NCI-H446 (cell line): ENCODE results near the gene ZNF236.
A peak's percentile ranks its signal among the peaks of the same experiment; 100 is the strongest.
"Not testable (repeated sequence)": the region's sequence is repeated elsewhere in the genome, so short reads cannot be mapped to it uniquely, and the experiment has no call there.

Experiments used
- DNase-seq, 2 experiments: peaks; one replicate each; lab custom pipeline; 2025; lab: John Stamatoyannopoulos, UW

Gene ZNF236

GRCh38 chr18:76908277-76908676, 85.9 kb downstream of the ZNF236 start:
- DNase-seq = no peak

DNA sequence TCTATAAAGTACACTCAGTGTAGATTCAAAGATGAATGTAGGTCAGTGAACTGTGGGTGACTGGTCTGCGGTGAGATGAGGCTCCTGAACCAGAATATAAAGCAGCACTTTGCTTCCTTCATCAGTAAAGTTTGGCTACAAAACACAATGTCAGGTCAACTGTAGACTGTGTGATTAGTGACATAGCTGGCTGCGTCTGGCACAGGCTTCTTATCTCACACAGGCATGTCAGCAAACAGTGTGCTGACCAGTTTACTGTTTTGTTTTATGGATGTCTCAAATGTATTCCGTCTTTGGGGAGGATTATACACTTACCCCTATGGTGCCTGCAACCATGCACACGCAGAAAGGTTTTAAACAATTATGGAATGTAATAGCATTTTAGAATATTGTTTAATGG, 87.1 kb downstream of the ZNF236 start:
- no peak for DNase-seq

- DNase-seq = no peak
Measured at GRCh38 chr18:76911440-76911839, 89.1 kb downstream of the ZNF236 start.

GRCh38 chr18:76913583-76913982, 91.2 kb downstream of the ZNF236 start:
- DNase-seq = no peak

GRCh38 chr18:76914314-76914713, 92.0 kb downstream of the ZNF236 start:
- no peak for DNase-seq

DNA sequence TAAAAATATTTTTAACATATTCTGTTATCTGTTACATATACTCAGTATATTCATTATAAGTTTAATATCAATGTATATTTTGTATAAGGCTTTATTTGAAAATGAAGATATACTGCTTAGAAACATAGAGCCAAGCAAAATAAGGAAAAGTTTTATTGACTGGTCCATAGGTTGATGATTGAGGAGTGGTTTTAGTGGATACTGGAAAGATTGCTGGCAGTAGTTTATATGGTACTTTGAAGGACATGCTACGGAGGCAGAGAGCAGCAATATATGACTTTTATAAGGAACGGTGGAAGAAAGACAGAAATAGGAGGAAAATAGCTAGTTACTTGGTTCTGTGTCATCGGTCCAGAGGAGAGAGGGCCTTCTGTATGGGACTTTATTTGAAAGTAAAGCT, 92.4 kb downstream of the ZNF236 start:
- no peak for DNase-seq

- no peak for DNase-seq
Measured at GRCh38 chr18:76915456-76915855, 93.1 kb downstream of the ZNF236 start.

GRCh38 chr18:76920974-76921373, 98.6 kb downstream of the ZNF236 start:
- DNase-seq = no peak

- DNase-seq = peak; percentile 2 to 22
Measured at GRCh38 chr18:76922107-76922506, 99.8 kb downstream of the ZNF236 start.

GRCh38 chr18:76923485-76924085, 101.2 kb downstream of the ZNF236 start:
- peak in 1 of 2 experiments; percentile 3 for DNase-seq

DNA sequence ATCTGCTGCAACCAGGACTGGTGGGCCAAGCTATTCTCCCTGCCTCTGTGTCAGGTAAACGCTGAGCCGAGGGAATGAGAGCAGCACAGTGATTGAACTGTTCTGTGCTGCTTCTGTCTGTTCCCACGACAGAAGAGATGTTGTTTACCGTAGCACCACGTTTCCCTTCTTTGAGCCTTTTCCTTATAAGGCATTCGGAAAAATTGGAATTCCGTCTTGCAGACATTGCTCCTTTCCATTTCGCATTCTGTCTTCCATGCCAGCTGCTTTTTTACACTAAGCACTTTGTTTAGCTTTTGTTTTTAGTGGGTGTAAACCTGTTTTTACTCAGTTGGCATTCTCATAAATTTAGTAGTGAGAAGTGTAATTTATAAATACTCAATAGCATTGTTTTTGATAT, 103.1 kb downstream of the ZNF236 start:
- no peak for DNase-seq

DNA sequence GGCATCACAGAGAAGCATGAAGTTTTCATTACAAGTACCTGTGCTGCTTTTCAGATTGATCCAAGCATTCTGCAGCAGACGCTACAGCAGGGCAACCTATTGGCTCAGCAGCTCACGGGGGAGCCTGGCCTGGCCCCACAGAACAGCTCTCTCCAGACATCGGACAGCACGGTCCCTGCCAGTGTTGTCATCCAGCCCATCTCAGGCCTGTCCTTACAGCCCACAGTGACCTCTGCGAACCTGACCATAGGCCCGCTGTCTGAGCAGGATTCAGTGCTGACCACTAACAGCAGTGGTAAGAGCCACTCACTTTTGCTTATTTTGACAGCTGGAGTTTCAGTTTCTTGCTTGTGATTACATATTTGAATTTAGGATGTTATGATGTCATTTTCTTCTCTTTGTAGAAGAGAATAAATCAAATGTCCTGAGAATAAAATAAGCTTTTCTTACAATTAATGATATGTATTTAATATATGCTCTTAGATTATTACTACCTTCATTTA, 104.9 kb downstream of the ZNF236 start:
- DNase-seq = no peak

- no peak for DNase-seq
Measured at GRCh38 chr18:76928179-76928868, 106.0 kb downstream of the ZNF236 start.

DNA sequence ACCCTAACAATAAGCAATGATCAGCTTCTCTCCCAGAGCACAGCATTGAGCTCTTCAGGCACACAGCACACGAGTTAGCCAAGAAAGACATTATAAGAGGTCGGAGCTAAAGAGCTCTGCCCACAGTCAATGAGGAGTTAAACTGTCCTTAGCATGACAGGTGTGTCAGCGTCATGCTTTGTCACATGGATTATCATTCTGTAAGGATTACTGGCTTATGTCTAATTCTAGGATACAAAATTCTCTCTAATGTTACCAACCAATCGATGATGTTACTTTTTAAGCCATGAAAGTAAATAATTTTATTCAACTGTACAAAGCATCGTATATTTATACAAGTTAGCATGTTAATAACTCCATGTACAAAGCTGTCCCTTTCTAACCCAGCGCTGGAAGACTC, 108.8 kb downstream of the ZNF236 start:
- DNase-seq = no peak

DNA sequence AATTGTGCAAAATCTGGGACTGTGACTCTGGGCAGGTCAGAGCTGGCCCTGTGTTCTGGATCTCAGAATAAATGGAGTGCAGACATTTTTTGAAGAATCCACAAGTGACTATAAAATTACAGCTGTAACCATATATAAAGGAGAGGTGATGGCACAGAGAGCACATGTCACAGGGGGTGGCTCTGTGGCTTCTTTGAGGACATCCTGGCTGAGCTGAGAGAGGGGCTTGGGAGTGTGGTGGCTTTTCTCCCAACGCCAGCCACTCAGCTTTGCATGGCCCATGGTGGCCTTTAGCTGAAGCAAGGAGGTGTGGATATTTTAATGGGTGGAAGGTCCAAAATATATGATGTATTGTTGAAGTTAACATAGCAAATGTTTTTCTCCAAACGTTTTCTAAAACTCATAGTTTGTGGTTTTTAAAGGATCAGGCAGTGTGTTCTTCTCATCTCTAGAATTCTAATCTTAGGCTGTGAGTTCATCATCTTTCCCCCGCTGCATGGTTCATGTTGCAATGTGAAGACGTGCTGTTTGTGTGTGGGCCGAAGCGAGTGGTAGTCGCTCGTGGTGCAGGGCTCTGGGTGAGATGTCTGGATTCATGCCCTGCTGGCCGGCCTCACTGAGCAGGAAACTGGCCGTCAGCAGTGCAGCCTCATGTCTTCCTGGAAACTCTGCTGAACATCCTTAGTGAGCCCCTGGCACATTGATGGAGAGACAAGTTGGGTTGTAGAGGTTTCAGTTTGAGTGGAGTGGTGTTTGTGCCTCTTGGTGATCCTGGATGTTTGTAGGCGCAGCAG, 109.9 kb downstream of the ZNF236 start:
- no peak for DNase-seq

DNA sequence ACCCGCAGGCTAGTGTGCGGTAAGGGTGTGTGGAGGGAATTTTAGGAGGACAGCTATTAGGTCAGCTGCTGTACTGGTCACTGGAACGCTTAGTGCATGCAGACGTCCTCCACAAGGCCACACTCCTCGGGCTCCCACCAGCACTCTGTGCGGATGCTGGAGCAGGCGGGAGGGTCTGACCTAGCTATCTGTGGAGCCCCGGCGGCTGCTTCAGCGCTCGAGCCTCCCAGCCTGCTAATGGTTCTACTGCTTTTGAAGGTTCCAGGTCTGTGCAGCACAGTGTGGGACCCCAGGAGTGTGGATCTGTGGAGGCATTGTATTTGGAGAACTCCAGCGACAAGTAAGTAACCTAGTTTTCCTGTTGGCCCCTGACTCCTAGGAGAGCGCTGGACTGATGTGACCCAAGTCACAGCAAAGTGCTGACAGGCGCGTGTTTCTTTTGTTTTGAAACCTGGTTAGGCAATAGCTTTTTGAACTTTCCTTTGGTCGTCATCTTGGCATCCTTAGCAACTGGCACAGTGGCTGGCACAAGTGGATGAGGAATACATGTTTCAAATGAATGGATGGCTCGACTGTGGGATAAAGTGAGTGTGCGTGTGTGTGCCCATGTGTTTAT, 113.5 kb downstream of the ZNF236 start:
- DNase-seq = no peak

GRCh38 chr18:76936877-76937276, 114.5 kb downstream of the ZNF236 start:
- DNase-seq = no peak

- DNase-seq = no peak
Measured at GRCh38 chr18:76937597-76937996, 115.2 kb downstream of the ZNF236 start.

DNA sequence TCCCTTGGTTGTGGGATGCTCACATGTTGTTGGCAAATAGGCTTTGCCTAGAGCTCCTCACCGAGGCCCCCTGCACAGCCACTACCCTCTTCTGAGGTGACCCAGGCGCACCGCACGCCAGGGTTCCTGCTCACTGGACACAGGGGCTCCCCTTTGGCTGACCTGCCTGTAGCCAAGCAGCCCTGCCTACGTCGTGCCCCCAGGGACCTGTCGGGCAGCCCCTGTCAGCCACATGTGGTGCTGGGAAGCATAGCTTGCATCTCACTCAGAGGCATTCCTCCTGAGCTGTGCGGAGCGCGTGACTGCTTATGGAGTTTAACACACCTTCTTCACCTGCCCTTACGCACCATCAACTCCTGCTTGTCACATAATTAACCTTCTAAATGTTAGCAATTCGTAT, 116.3 kb downstream of the ZNF236 start:
- DNase-seq = no peak

DNA sequence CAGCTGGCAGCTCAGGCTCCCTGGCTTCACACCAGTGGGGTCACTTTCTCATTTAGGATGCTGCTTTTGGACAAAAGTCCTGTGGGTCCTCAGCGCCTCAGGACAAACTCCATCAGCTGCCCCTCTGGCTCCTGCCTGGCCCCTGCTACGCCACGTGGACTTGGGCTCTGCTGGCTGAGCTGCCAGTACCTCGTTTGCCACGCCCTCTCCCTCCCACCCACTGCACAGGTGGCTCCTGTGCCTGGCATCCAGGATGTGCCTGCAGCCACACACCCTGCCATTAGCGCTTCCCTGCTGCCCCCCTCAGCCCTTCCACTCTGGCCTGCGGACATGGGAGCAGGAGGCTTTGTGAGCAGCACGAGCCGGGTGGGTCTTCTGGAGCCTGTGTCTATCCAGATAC, 118.9 kb downstream of the ZNF236 start:
- DNase-seq = no peak

- no peak for DNase-seq
Measured at GRCh38 chr18:76943542-76944339, 121.4 kb downstream of the ZNF236 start.

DNA sequence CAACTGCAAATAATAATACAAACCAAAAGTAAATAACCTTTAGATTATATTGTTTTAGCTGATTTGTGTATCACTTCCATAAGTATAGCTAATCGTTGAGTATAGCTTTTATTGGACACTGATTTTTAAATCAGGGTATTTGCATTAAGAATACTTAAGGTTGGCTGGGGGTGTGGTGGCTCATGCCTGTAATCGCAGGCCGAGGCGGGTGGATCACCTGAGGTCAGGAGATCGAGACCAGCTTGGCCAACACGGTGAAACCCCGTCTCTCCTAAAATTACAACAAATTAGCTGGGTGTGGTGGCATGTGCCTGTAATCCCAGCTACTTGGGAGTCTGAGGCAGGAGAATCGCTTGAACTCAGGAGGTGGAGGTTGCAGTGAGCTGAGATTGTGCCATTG, 122.0 kb downstream of the ZNF236 start:
- DNase-seq = not testable (repeated sequence)
